Activated CD8-positive, alpha-beta memory T cell treated with anti-CD3 and anti-CD28 coated beads, Interleukin-2, amount 10 ng/mL, durations not matched to agents 7 days and 5 days (primary cell): ENCODE results near the gene FGFRL1. TPM values are rescaled to one million over a fixed set of nuclear protein-coding genes. Genes with fewer than 3 reads are reported as not detected.

ENCODE experiments used
- ATAC-seq: fragments of 150-1000 bp; cut with Tn5 transposase; one replicate; pipeline ENCODE4 v1.10.0; 2021; ENCODE audit warnings: moderate library complexity
- CTCF ChIA-PET: fragments of 350-600 bp; sonication (Branson Sonifier 250); formaldehyde crosslinking; loops from one replicate; lab custom pipeline; 2021; ENCODE audit warnings: antibody characterized with exemption; lab: Charles Lee
- DNase-seq: peaks from one replicate; pipeline ENCODE4 v3.0.0-alpha.2; 2020
- H3K27ac Mint-ChIP-seq: one replicate; pipeline ENCODE4 v1.8.0; 2021; ENCODE audit warnings: mild to moderate bottlenecking, mixed read lengths
- H3K27me3 Mint-ChIP-seq: one replicate; pipeline ENCODE4 v1.8.0; 2021; ENCODE audit warnings: mixed read lengths
- H3K36me3 Mint-ChIP-seq: one replicate; pipeline ENCODE4 v1.8.0; 2021; ENCODE audit warnings: mild to moderate bottlenecking, mixed read lengths
- H3K4me1 Mint-ChIP-seq: one replicate; pipeline ENCODE4 v1.8.0; 2021; ENCODE audit warnings: mixed read lengths
- H3K4me3 Mint-ChIP-seq: one replicate; pipeline ENCODE4 v1.8.0; 2021; ENCODE audit warnings: mild to moderate bottlenecking, moderate library complexity, mixed read lengths
- H3K9me3 Mint-ChIP-seq: one replicate; pipeline ENCODE4 v1.8.0; 2022; ENCODE audit warnings: low read depth, mixed read lengths
- total RNA-seq, 2 experiments: library from RNA; stranded (reverse); gene quantifications; one replicate each; pipeline ENCODE4 v1.2.3, GENCODE V29; 2021

FGFRL1 gene
- total RNA-seq, 2 experiments from 2014 or later: 8.4 to 9.3 TPM

DNA sequence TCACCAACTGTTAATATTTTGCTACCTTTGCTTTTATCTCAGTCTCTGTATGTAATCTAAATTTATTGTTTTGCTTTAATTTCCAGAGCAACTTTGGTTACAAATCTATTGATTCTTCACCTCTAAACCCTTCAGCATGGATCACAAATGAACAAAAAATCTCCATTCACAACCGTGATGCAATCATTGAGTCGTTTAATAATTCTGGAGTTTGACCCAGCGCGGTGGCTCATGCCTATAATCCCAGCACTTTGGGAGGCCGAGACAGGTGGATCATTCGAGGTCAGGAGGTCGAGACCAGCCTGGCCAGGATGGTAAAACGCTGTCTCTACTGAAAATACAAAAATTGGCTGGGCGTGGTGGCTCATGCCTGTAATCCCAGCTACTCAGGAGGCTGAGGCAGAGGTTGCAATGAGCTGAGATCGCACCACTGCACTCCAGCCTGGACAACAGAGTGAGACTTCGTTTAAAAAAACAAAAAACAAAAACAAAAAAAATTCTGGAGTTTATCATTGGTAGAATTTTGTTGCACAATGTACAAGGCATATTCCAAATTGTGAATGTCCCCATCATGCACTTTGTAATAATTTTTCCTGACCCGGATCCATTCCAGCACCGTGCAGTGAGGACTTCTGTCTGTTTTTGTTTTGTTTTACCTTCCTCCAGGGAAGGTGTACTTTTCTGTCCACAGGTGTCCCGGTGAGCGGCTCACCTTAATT, 26.9 kb upstream of the FGFRL1 start:
- Mint-ChIP-seq H3K36me3 (no peaks in the 10 kb centered on the region), H3K4me1 (peaks cover 25% of the 10 kb centered on the region), H3K4me3 (no peak overlapping the region), H3K27me3 (no peaks in the 10 kb centered on the region), H3K27ac (no peak overlapping the region), H3K9me3 (no peaks in the 10 kb centered on the region)
- ATAC-seq (no peak), DNase-seq (no peak)
- CTCF ChIA-PET: interaction anchor here (3.2 kb wide), 2 partner anchors 53 to 242 kb away, joined by 26 to 34 read pairs; partner anchors contain the start of genes GAK and TMEM175

DNA sequence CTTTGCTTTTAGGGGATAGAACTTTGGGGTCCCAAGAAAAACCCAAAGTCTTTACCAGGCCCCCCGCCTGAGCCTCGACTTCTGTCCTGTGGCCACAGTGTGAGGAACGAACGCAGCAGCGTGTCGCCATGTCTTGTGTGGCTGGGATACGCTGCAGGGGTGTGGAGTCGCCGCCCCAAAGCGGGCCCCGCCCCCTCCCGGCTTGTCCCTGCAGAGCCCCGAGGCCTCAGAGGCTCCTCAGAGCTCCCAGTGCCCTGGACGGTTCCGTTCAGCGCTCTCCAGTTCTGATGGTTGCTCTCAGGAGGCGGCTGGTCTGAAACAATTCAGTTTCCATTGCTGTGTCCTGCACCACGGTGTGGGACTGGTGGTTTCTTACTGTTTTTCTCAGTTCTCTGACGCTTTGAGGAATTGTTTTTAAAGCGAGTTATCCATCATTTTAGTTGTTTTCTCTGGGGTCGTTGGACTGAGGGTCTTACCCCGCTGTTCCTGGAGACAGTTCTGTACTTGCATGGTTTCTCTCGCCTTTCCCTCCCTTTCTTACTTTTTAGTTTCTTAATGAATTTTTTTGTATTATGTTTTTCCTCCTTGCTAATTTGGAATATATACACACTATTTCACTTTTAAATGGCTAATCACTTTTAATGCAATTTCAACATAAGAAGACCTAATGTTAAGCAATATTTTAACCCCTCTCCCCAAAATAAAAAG, 26.1 kb upstream of the FGFRL1 start:
- Mint-ChIP-seq H3K27ac (no peak overlapping the region), H3K27me3 (no peaks in the 10 kb centered on the region), H3K4me3 (peak overlapping the region; percentile 22), H3K9me3 (no peaks in the 10 kb centered on the region), H3K36me3 (no peaks in the 10 kb centered on the region), H3K4me1 (peaks cover 25% of the 10 kb centered on the region)
- DNase-seq (peak; percentile 78), ATAC-seq (peak; percentile 60)
- CTCF ChIA-PET: interaction anchor here (1.1 to 3.2 kb wide), 3 partner anchors 8 to 243 kb away, joined by 3 to 34 read pairs (median 26); partner anchors contain the start of genes GAK and TMEM175

DNA sequence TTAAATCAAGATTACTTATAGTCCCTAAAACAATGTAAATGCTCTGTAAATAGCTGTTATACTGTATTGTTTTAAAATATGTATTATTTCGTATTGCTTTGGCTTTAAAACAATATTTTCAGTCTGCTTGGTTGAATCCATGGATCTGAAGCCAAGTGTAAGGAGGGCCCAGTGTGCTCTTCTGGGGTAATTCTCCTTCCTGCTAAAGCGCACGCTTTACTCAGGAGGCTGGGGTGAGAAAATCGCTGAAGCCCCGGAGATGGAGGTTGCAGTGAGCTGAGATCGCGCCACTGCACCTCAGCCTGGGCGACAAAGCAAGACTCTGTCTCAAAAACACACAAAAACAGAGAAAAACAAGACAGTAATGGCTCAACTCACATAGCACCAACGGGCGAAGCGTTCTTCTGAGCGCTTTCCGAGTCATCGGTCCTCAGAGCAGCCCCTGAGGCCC, 25.0 kb upstream of the FGFRL1 start:
- ATAC-seq: peak; percentile 18
- Mint-ChIP-seq H3K9me3 (no peaks in the 10 kb centered on the region), H3K36me3 (no peaks in the 10 kb centered on the region), H3K4me3 (peak overlapping the region; percentile 86), H3K4me1 (peaks cover 25% of the 10 kb centered on the region), H3K27ac (peak overlapping the region; percentile 81), H3K27me3 (no peaks in the 10 kb centered on the region)
- no peak for DNase-seq
- CTCF ChIA-PET: interaction anchor here (0.8 to 3.2 kb wide), 15 partner anchors 9 to 303 kb away, joined by 3 to 34 read pairs (median 4); partner anchors contain the start of genes GAK and TMEM175

DNA sequence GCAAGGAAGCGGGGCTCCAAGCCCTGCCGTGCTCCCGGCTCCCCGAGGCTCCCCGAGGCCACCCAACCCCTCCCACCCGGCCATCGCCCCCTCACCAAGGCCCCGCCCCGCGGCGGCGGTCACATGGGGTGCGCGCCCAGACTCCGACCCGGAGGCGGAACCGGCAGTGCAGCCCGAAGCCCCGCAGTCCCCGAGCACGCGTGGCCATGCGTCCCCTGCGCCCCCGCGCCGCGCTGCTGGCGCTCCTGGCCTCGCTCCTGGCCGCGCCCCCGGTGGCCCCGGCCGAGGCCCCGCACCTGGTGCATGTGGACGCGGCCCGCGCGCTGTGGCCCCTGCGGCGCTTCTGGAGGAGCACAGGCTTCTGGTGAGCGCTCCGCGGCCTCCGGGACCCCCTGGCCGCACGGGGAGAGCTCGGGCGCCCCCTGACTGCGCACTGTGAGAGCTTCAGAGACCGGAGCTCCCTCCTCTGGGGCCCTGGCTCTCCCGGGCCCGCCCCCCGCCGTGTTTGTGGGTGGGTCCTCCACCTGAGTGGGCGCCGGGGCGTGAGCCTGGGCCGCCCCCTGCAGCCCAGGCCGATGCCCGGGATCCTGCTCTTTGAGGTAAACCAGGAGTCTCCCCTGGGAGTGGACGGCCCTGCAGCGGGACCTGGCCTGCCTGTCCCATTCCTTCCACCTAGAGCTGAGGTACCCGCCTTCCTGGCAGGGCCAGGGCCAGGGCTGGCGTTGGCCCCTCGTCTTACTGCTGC, 24.4 kb upstream of the FGFRL1 start, which contains the start of gene IDUA:
Gene IDUA, plus strand, starts transcription at position 166 of the 745 bp plus-strand sequence. Its CDS starts 41 bp downstream, at position 207.
- Mint-ChIP-seq H3K27ac (peak within 1 kb of the TSS; percentile 81), H3K9me3 (no peaks in the 10 kb centered on the region), H3K4me3 (peak within 1 kb of the TSS; percentile 86), H3K36me3 (no peaks in the 10 kb centered on the region), H3K4me1 (peaks cover 25% of the 10 kb centered on the region), H3K27me3 (no peaks in the 10 kb centered on the region)
- ATAC-seq (peak; percentile 90), DNase-seq (peak; percentile 91)
- CTCF ChIA-PET: interaction anchor here (0.6 to 3.2 kb wide), 19 partner anchors 18 to 359 kb away, joined by 3 to 34 read pairs (median 4); partner anchors contain the start of genes GAK and TMEM175

DNA sequence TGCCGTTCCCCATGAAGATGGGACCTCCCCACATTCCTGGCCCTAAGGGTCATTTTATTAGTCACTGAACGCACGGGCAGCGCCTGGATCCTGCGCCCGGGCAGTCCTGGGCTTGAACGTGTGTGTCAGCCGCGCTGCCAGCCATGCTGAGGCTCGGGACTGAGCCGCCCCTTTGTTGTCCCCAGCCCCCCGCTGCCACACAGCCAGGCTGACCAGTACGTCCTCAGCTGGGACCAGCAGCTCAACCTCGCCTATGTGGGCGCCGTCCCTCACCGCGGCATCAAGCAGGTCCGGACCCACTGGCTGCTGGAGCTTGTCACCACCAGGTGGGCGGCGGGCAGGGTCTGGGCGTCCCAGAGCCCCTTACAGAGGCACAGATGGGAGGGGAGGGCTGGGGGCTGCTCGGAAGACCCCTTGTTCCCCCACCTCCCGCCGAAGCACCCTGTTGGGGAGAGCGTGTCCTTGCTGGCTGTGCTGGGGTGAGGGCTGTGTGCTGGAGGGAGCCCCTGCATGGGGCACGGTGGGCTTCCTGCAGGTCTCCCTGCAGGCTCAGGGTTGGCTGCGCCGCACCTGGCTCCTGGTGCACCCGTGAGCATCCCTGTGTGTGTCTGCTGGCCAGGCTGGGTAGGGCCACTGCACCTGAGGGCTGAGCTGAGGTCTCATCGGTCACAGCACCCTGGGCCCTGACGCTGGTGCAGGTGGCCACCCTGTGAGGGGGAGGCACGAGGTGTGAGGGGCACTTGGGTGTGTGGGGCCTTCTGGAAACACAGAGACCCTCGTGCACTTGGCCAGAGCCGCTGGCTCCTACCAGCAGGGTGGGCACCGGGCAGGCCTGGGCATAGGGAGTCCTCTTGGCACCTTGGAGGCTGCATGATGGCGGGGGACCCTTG, 23.6 kb upstream of the FGFRL1 start:
- Mint-ChIP-seq H3K27ac (no peak overlapping the region), H3K9me3 (no peaks in the 10 kb centered on the region), H3K4me1 (peaks cover 25% of the 10 kb centered on the region), H3K27me3 (no peaks in the 10 kb centered on the region), H3K36me3 (no peaks in the 10 kb centered on the region), H3K4me3 (peak overlapping the region; percentile 72)
- CTCF ChIA-PET: interaction anchor here (0.6 to 3.2 kb wide), 21 partner anchors 19 to 358 kb away, joined by 3 to 34 read pairs (median 3); partner anchors contain the start of genes GAK and TMEM175
- ATAC-seq (no peak), DNase-seq (no peak)

DNA sequence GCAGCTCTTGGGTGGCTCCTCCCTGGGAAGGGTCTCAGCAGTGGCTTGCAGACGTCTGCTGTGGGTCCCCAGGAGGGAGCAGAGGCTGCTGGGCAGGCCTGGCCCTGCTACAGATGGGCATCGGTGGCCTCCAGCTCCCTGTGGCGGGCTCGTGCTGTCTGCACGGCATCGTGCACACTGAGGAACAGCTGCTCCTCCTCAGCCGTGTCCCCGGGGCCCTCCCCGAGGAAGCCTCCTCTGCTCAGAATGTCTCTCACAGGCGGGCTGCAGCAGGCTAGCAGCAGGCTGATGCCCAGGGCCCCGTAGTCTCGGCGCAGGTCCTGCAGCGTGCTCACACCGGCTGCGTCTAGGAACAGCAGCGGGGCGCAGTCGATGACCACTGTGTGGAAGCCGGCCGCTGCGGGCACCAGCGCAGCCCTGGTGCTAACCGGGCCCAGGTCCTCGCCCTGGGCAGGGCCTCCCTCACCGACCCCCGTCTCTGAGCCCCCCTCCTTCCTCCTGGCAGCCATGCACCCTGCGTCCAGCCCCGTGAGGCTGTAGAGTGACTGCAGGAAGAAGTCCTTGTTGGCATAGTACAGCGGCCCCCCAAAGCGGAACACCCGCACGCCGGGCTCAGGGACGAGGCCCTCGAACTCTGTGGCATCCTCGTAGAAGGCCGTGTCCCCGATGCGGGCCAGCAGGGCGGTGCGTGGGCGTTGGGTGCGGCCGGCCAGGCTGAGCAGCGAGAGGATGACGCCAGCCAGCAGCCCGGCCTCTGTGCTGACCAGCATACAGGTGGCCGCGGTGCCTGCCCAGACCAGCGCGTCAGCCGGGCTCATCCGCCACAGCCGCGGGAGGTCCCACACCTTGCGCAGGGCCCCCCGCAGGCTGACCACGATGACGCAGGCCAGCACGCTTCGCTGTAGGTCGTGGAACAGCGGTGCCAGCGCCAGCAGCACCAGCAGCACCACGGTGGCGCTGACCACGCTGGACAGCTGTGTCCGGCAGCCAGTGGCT, 22.4 kb upstream of the FGFRL1 start:
- DNase-seq (no peak), ATAC-seq (no peak)
- CTCF ChIA-PET: interaction anchor here (1.0 to 1.1 kb wide), 2 partner anchors 57 to 247 kb away, joined by 3 read pairs; partner anchors contain the start of genes GAK and TMEM175
- peaks cover 25% of the 10 kb centered on the region for H3K4me1 Mint-ChIP-seq
- H3K27me3 Mint-ChIP-seq: no peaks in the 10 kb centered on the region
- no peaks in the 10 kb centered on the region for H3K9me3 Mint-ChIP-seq
- H3K27ac Mint-ChIP-seq: no peak overlapping the region
- H3K4me3 Mint-ChIP-seq: no peak overlapping the region
- no peaks in the 10 kb centered on the region for H3K36me3 Mint-ChIP-seq

DNA sequence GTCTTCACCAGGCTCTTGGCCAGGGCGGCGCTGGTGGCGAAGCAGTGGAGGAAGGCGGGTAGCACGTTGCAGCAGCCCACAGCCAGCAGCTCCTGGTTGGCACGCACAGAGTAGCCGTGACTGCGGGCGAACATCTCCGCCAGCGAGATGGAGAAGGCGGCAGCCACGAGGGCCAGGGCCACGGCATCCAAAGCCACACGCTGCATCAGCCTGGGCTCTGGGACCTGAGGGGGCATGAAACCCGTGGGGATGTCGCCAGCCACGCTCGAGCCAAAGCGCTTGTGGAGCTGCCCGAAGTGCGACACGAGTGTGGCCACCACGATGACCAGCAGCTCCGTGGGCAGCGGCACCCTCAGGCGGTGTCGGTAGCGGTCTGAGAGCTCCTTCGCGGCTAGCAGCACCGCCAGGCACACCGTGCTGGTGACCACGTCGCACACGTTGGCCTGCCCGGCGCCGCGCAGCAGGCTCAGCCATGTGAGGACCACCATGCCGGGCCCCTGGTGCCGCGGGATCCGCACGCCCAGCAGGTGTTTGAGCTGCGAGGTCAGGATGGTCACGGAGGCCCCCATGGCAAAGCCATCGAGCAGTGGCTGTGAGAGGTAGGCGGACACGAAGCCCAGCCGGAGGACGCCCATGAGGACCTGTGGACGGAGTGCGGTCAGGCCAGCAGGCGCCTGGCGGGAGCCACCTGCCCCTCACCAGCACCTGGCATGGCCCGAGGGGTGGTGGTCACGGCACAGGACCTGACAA, 21.5 kb upstream of the FGFRL1 start:
- Mint-ChIP-seq H3K4me1 (peaks cover 22% of the 10 kb centered on the region), H3K36me3 (no peaks in the 10 kb centered on the region), H3K9me3 (no peaks in the 10 kb centered on the region), H3K4me3 (no peak overlapping the region), H3K27ac (no peak overlapping the region), H3K27me3 (no peaks in the 10 kb centered on the region)
- no peak for ATAC-seq
- CTCF ChIA-PET: no interaction called here
- DNase-seq: no peak

DNA sequence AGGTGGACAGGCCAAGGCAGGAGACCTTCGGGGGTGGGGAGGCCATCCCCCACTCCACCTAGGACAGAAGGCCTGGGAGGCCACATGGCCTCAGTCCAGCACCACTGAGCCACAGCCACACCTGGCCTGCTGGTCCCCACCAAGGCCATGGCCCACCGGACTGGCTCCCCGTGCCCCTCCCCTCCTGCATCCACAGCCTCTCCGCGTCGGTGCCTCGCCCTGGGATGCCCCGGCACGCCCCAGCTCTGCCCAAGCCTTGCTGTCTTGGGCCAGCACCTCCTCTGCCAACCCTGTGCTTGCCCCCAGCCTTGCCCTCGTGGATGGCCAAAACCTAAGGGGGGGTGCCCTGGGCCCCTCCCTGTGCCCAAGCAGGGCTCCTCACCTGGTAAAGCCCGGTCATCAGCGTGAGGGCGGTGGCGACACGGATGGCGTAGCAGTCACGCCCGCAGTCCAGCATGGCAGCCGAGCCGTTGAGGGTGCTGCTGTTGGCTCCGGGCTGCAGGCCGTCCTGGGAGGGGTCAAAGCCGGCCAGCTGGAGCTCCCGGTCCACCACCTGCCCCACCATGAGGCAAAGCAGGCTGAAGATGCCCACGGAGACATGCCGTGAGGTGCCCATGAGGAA, 20.6 kb upstream of the FGFRL1 start:
- no peak for ATAC-seq
- CTCF ChIA-PET: no interaction called here

DNA sequence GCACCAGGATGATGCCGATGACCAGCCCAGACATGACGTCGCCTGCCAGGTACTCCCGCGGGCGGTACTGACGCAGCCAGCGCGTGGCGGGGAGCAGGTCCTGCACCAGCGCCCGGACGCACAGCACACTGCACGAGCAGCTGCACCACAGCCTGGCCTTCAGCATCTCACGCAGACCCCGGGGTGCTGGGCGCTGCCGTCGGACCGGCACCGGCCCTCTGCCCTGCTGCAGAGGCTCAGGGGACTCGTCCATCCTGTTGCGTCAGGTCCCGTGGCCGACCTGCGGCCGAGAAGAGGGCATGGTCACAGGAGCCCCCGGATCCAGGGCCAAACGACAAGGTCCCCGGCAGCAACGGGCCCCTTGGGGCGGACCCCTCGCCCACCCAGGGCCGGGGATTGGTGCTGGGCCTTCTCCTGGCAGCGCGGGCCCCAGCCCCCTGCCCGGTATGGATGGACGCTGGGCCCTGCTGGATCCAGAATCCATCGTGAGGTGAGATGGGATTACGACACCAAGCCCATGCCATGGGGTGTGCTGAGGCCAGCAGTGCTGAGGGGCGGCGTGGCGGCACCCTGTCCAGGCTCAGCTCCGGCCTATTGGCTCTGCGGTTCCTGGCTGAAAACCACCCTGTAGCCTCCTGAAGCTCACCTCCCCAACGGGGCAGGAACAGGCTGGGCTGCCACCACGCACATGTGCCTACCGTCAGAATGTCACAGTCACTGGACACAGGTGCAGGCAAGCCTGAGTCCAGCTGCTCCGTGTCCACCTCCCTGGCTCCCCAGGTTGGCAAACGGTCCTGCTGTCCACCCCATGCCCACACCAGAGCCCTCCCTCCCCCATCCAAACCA, 19.8 kb upstream of the FGFRL1 start:
- no peak overlapping the region for H3K4me3 Mint-ChIP-seq
- CTCF ChIA-PET: no interaction called here
- H3K27ac Mint-ChIP-seq: no peak overlapping the region
- H3K4me1 Mint-ChIP-seq: peaks cover 8% of the 10 kb centered on the region
- H3K36me3 Mint-ChIP-seq: no peaks in the 10 kb centered on the region
- DNase-seq (no peak), ATAC-seq (no peak)
- no peaks in the 10 kb centered on the region for H3K9me3 Mint-ChIP-seq
- peaks cover 6% of the 10 kb centered on the region for H3K27me3 Mint-ChIP-seq

More for the DNA sequence above, 20.6 kb upstream of the FGFRL1 start:
- DNase-seq: no peak
- Mint-ChIP-seq H3K4me3 (no peak overlapping the region), H3K36me3 (no peaks in the 10 kb centered on the region), H3K9me3 (no peaks in the 10 kb centered on the region), H3K27me3 (no peaks in the 10 kb centered on the region), H3K4me1 (peaks cover 14% of the 10 kb centered on the region), H3K27ac (no peak overlapping the region)
